Large intestine (tissue), 3 donors: ENCODE measurements around the gene C1orf56. TPM values are rescaled to one million over a fixed set of nuclear protein-coding genes. Genes with fewer than 3 reads are reported as not detected.

ENCODE experiments used
- DNase-seq, 2 donors: peaks; one replicate each; pipeline versions ENCODE4 v3.0.0 to v3.0.0-alpha.2; 2013
- H3K27ac ChIP-seq: one replicate; pipeline ENCODE4 v1.5.1; 2013; ENCODE audit warnings: low read length
- H3K27me3 ChIP-seq: 2 replicates; pipeline ENCODE4 v1.6.1; 2013; ENCODE audit warnings: low read length; ENCODE audit not compliant: control insufficient read depth, insufficient read depth
- H3K36me3 ChIP-seq: 2 replicates; pipeline ENCODE4 v1.6.1; 2013; ENCODE audit warnings: low read length; ENCODE audit not compliant: control insufficient read depth, insufficient read depth
- H3K4me1 ChIP-seq: one replicate; pipeline ENCODE4 v1.6.1; 2013; ENCODE audit warnings: low read length; ENCODE audit not compliant: control insufficient read depth, insufficient read depth
- H3K4me3 ChIP-seq: one replicate; pipeline ENCODE4 v1.5.1; 2013; ENCODE audit warnings: low read length
- H3K9me3 ChIP-seq: one replicate; pipeline ENCODE4 v1.6.1; 2013; ENCODE audit warnings: mild to moderate bottlenecking, low read depth, low read length, moderate library complexity; ENCODE audit not compliant: control insufficient read depth
- WGBS: methylation state at CpG from one replicate; pipeline ENCODE4 v1.1.5; 2013; ENCODE audit warnings: low lambda C conversion rate; ENCODE audit not compliant: insufficient coverage; 5-methylcytosine and 5-hydroxymethylcytosine counted together
- polyA plus RNA-seq: library from polyadenylated mRNA; unstranded; fragments of 120-200 nt; gene quantifications from one replicate; pipeline ENCODE4 v1.2.1, GENCODE V29; 2013

C1orf56 gene
- polyA plus RNA-seq, 1 donor = 7.0 TPM

DNA sequence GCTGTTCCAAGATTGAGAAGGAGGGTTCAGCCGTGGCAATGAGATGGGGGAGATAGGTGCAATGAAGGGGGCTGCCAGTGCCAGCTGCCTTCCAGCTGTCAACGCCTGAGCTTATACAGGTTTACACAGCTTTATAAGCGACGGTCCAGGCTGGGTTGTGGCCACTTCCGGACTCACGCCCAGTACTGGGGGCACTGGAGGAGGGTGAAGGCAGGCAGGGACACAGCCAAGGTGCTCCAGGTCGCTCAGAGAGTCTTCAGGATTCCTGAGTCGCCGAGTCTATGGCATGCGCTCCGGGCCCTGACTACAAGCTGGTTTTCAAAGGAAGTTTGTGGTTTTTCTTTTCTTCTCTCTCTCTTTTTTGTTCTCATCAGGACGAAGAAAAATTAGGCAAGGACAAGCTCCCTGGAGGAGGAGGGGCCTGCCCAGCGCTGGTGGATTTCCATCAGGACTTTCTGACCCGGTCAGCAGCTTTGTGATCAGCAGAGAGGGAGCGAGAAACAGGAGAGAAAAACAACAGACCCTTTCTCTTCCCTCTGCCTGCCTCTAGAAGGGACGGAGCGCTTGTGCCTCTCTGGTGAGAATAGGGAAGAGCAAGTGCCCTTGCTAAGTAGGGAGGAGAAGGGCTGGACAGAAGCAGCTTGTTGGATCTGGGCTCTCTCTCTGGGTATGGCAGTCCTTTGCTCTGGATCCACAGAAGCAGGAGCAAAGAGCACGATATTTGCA, 41.1 kb upstream of the C1orf56 start, which contains the start of gene MINDY1:
MINDY1 (minus strand) TSS at position 576 of the 726 bp plus-strand sequence. CDS start 4,285 bp downstream, outside the sequence.
- Histone ChIP-seq H3K4me1 (peaks cover 32% of the 10 kb centered on the region), H3K27me3 (no peaks in the 10 kb centered on the region), H3K27ac (peak within 1 kb of the TSS; percentile 90), H3K36me3 (peaks cover 11% of the 10 kb centered on the region), H3K4me3 (peak within 1 kb of the TSS; percentile 61), H3K9me3 (no peaks in the 10 kb centered on the region)
- WGBS = 0% methylated on average over 2 of the region's 18 CpGs
- DNase-seq = peak; percentile 72 to 84

DNA sequence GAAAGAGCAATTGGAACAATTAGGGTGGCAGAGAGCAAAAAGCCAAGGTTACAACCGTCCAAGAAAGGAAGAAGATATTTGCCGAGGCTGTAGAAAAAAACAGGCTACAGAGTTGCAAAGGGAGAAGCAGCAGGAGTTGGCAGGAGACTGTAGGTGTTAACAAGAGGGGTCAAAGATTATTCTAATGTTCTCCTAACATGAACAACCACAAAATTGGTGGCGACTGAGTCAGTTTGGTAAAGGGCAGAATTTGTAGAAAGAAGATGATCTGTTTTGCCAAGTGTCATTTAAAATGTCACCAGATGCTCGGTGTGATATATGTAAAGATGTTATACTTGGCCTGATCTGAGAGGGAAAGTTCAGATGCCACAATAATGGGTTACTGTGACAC, 39.7 kb upstream of the C1orf56 start:
- DNase-seq = no peak
- Histone ChIP-seq H3K9me3 (no peaks in the 10 kb centered on the region), H3K27me3 (no peaks in the 10 kb centered on the region), H3K4me1 (peaks cover 41% of the 10 kb centered on the region), H3K4me3 (peak overlapping the region; percentile 89), H3K27ac (peak overlapping the region; percentile 90), H3K36me3 (no peaks in the 10 kb centered on the region)
- no CpG with 5 or more reads among the region's 4 CpGs for WGBS

DNA sequence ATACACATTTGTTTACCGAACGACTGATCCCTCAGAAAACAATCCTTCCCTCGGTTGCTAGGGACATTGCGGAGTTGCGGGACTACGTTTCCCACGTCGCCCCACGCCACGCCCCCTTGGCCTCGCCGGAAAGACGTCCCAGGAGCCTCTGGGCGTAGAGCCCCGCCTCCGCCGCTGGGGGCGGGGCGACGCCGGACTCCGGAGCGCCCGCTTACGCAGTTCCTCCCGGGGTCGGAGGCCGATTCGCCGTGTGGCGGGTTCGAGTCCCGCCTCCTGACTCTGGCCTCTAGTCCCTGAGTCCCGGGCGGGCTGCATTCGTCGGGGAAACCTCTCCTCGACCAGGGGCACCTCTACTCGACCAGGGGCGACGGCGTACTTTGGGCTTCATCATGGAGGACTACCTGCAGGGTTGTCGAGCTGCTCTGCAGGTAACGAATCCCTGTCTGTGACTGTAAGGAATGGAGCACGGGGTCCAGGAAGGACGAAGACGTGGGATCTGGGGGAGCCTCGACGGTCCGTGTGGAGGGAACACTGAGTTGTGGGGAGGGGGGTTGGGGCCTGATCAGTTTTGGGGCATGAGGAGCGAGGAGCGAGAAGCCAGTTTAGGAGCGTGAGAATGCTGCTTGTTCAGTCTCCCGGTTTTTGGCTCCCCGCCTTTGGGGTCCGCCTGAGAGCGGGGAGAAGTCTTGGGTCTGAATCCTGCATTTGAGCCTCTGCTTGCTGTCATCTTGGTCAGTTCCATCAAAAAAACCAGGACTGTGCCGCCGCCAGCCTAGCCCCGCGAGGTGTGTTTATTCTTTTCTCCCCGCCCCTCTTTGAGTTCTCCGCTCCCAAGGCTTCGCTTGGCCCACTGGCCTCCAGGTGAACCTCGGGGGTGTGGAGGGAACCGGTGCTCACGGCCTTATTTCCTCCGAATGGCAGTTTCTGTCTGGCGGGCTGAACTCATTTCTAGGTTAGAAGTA, 39.0 kb upstream of the C1orf56 start, which contains the start of gene PRUNE1:
PRUNE1 (plus strand) TSS at position 206 of the 962 bp plus-strand sequence; CDS start at position 390, 184 bp downstream.
- Histone ChIP-seq H3K27ac (peak within 1 kb of the TSS; percentile 90), H3K4me3 (peak within 1 kb of the TSS; percentile 89), H3K9me3 (no peaks in the 10 kb centered on the region), H3K36me3 (no peaks in the 10 kb centered on the region), H3K27me3 (no peaks in the 10 kb centered on the region), H3K4me1 (peaks cover 46% of the 10 kb centered on the region)
- 0% methylated on average over 1 of the region's 69 CpGs for WGBS
- DNase-seq = peak; percentile 98 to 99

DNA sequence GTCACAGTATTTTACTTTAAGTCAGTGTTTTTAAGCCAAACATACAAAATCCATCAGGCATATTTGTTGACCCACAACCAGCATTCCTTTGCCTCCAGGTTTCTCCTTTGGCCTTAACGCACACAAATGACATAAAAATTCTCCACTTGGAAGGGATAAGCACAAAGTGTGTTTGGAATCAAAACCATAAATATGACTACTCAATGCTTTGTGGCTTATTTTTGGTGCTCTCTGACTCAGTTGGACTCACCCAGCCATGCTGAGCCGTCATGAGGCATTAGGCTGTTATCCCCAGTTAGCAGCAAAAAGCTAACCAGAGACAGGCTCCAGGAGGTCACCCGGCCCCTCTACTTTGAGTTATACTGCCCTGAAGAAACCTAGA, 38.4 kb upstream of the C1orf56 start:
- Histone ChIP-seq H3K27ac (peak overlapping the region; percentile 90), H3K4me1 (peaks cover 53% of the 10 kb centered on the region), H3K27me3 (no peaks in the 10 kb centered on the region), H3K36me3 (no peaks in the 10 kb centered on the region), H3K9me3 (no peaks in the 10 kb centered on the region), H3K4me3 (peak overlapping the region; percentile 89)
- DNase-seq = no peak
- WGBS = no CpG with 5 or more reads among the region's 3 CpGs

DNA sequence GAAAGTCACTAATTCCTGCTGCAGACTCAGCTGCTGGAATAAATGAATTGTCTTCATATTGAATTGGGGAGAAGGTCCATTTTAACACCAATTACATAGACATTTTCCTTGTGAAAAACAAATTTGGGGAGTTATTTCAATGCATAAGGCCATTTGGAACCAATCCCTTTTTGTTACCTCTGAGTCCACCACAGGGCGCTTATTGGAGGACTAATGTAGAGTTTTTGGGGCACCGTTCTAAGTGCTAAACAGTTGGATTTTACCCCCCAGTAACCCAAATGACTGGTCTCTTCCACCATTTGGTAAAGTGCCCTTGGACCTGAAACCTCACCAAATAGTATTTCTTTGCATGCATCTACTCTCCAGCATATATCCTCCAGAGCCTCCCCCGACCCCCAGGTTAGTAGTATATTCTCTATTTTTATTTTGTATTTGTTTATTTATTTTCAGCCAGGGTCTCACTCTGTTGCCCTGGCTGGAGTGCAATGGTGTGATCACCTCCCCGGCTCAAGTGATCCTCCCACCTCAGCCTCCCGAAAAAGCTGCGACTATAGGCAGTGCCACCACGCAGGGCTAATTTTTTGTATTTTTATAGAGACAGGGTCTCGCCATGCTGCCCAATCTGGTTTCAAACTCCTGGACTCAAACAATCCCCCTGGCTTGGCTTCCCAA, 37.7 kb upstream of the C1orf56 start:
- Histone ChIP-seq H3K4me1 (peaks cover 57% of the 10 kb centered on the region), H3K27ac (peak overlapping the region; percentile 90)

DNA sequence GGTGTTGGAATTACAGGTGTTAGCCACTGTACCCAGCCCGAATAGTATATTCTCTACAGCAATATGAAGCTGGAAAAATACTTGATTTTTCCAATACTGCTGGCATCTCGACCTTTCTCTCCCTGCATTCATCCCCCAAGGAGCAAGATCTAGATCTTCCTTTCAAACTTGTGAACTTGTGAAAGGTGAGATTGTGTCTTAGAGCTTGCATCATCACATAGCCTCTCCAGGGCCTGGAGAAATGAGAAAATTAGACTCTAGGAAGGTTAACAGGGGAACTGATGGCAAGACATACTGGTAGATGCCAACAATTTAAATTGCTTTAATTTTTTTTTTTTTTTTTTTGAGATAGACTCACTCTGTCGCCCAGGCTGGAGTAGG, 37.2 kb upstream of the C1orf56 start:
- no peak for DNase-seq
- Histone ChIP-seq H3K4me1 (peaks cover 55% of the 10 kb centered on the region), H3K27me3 (no peaks in the 10 kb centered on the region), H3K36me3 (no peaks in the 10 kb centered on the region), H3K27ac (no peak overlapping the region), H3K9me3 (no peaks in the 10 kb centered on the region), H3K4me3 (no peak overlapping the region)
- WGBS = no CpG with 5 or more reads among the region's 3 CpGs

More for the DNA sequence above, 37.7 kb upstream of the C1orf56 start:
- no CpG with 5 or more reads among the region's 8 CpGs for WGBS
- no peaks in the 10 kb centered on the region for H3K27me3 ChIP-seq
- no peaks in the 10 kb centered on the region for H3K9me3 ChIP-seq
- no peaks in the 10 kb centered on the region for H3K36me3 ChIP-seq
- DNase-seq = no peak
- H3K4me3 ChIP-seq = peak overlapping the region; percentile 89

DNA sequence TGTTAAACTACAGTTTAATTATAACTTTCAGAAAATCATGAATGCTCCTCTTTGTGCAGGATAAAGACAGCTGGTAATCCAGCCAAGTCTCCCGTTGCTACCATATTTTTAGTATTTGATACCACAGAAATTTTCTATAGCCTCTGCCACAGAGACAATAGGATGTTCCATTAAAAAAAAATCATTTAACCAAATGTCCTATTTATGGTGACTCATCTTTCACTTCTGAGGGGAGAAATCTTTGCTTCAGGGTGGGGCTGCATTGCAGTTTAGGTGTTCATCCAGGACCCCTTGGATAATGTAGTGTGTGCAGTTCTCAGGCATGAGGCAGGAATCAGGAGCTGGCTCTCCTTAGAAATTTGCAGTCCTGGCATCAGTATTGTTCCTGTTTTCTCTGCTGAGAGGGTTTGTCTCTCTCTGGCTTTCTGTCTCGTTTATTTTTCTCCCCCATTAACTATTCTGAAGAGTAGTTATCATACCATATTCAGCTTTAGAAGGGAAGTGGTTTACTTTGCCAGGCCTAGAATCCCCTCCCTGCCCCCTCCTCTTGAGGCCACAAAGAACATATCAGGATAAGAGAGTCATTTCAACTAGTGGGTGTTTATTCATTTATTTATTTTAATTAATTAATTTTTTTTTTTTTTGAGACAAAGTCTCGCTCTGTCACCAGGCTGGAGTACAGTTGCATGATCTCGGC, 36.2 kb upstream of the C1orf56 start:
- WGBS = 50% methylated on average over 2 of the region's 4 CpGs
- DNase-seq = no peak
- Histone ChIP-seq H3K36me3 (no peaks in the 10 kb centered on the region), H3K9me3 (no peaks in the 10 kb centered on the region), H3K27me3 (no peaks in the 10 kb centered on the region), H3K4me3 (no peak overlapping the region), H3K27ac (no peak overlapping the region), H3K4me1 (peaks cover 55% of the 10 kb centered on the region)

DNA sequence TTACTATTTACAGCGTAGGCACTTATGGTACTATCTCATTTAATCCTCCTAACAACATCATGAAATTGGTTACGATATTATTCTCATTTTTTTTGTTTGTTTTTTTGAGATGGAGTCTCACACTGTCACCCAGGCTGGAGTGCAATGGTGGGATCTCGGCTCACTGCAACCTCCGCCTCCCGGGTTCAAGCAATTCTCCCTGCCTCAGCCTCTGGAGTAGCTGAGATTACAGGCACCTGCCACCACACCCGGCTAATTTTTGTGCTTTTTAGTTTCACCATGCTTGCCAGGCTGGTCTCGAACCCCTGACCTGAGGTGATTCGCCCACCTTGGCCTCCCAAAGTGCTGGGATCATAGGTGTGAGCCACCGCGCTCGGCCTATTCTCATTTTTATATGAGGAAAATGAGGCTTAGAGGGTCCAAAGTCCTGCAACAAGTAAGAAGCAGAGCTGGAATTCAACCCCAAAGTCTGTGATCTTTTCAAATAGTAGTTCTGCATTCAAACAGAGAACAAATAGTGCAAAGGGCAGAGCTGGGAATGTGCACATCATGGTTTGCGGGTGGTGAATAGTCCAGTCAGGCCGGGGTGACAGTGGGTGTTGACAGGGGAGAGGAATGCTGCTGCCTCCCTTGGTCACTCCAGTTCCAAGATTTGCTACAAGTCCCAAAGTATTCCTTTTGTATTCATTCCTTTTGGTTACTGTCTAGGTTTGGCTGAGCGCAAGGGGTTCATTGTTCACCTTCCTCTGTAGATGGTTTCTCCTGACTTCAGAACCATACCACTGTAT, 34.7 kb upstream of the C1orf56 start:
- DNase-seq = peak; percentile 90 to 94
- no peaks in the 10 kb centered on the region for H3K9me3 ChIP-seq
- WGBS = 87% methylated on average over 3 of the region's 14 CpGs
- no peaks in the 10 kb centered on the region for H3K27me3 ChIP-seq
- no peak overlapping the region for H3K4me3 ChIP-seq
- H3K27ac ChIP-seq = peak overlapping the region; percentile 80
- peaks cover 2% of the 10 kb centered on the region for H3K36me3 ChIP-seq
- H3K4me1 ChIP-seq = peaks cover 45% of the 10 kb centered on the region

DNA sequence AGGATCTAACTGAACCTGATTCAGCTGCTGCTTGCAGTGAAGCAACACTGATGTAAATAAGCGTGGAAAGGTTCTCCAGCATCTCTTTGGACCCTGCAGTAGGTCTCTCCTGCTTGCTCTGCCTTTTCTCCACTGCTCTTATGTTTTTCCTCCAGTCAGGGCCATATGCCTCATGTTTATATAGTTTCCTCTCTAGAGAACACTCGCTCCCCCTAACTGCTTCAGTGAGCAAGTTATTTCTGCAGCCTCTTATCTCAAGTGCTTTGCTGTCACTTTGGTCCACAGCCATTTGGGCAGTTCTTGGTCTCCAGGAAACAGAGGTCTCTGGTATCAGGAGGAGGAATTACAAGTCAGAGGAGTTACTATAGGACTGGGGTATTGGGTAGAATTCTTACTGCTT, 34.0 kb upstream of the C1orf56 start:
- peak; percentile 60 to 80 for DNase-seq
- no peak overlapping the region for H3K4me3 ChIP-seq
- WGBS = no CpG with 5 or more reads among the region's 2 CpGs
- H3K9me3 ChIP-seq = no peaks in the 10 kb centered on the region
- H3K36me3 ChIP-seq = peaks cover 4% of the 10 kb centered on the region
- peak overlapping the region; percentile 80 for H3K27ac ChIP-seq
- no peaks in the 10 kb centered on the region for H3K27me3 ChIP-seq
- H3K4me1 ChIP-seq = peaks cover 44% of the 10 kb centered on the region
